Mammary epithelial cell (primary cell): ENCODE measurements around the gene KCNT1.

ENCODE experiments used
- CTCF ChIP-seq, 2 donors: IDR thresholded peaks in 1 of 2; conservative IDR thresholded peaks in 1 of 2; 2 replicates each; pipeline ENCODE4 v1.5.1; 2011 to 2012; ENCODE audit warnings: inconsistent platforms in 2 of 2, low read length in 2 of 2, mild to moderate bottlenecking in 2 of 2, control low read depth in 1 of 2, low read depth in 1 of 2; ENCODE audit not compliant: insufficient read depth in 1 of 2; ENCODE audit errors: extremely low read depth in 1 of 2
- EZH2 ChIP-seq: IDR thresholded peaks from 2 replicates; pipeline ENCODE4 v1.6.1; 2012; ENCODE audit warnings: low read length, inconsistent platforms, borderline replicate concordance

GRCh38 chr9:135698236-135698635 lies 3.7 kb upstream of the KCNT1 start:
- TF ChIP-seq CTCF (conservative IDR thresholded peaks at IDR 0.05 in 1 of 2, IDR thresholded peaks at IDR 0.05 in 1 of 2; ENCODE audit: extremely low read depth in 1 of 2, insufficient read depth in 1 of 2, low read depth in 1 of 2, low read length in 2 of 2) (no peak), EZH2 (no peak)
